B cell (primary cell): ENCODE measurements around the gene TMEM79. TPM values are rescaled to one million over a fixed set of nuclear protein-coding genes. Genes with fewer than 3 reads are reported as not detected.

Experiments
- ATAC-seq: fragments of 200-7000 bp; cut with Tn5 transposase; one replicate; pipeline ENCODE4 v1.10.0; 2021; ENCODE audit warnings: low read depth, mild to moderate bottlenecking, moderate number of reproducible peaks, moderate library complexity
- CTCF ChIA-PET: fragments of 350-600 bp; sonication (Branson Sonifier 250); formaldehyde crosslinking; loops from one replicate; lab custom pipeline; 2021; ENCODE audit warnings: antibody characterized with exemption, inconsistent platforms; lab: Charles Lee
- POLR2A ChIA-PET: fragments of 350-600 bp; sonication (Branson Sonifier 250); formaldehyde crosslinking; loops from one replicate; lab custom pipeline; 2021; ENCODE audit warnings: antibody characterized with exemption; lab: Charles Lee
- DNase-seq: peaks from one replicate; pipeline ENCODE4 v3.0.0; 2013
- H2AFZ ChIP-seq: 2 replicates; pipeline ENCODE4 v1.6.1; 2012; ENCODE audit warnings: mild to moderate bottlenecking, low read depth, low read length; ENCODE audit not compliant: insufficient read depth, poor library complexity, severe bottlenecking
- H3K27ac ChIP-seq, 2 donors: 1 replicate in 1 of 2; 2 replicates in 1 of 2; pipeline ENCODE4 v1.5.1; 2012 to 2013; ENCODE audit warnings: low read length in 2 of 2, mild to moderate bottlenecking in 2 of 2, moderate library complexity in 1 of 2
- H3K27me3 ChIP-seq, 4 experiments: fragments of 200-600 bp in 1 of 4; sonication (generic) in 1 of 4; replicated peaks in 1 of 4; 1 replicate in 2 of 4; 2 replicates in 2 of 4; pipeline versions ENCODE4 v1.6.1 to v1.7.0; 2013 to 2016; ENCODE audit warnings: low read length in 3 of 4, mild to moderate bottlenecking in 2 of 4, mixed read lengths in 1 of 4, moderate library complexity in 1 of 4; ENCODE audit not compliant: insufficient read depth in 4 of 4, control insufficient read depth in 3 of 4; ENCODE audit errors: control extremely low read depth in 1 of 4
- H3K36me3 ChIP-seq, 2 experiments: replicated peaks in 1 of 2; 1 replicate in 1 of 2; 2 replicates in 1 of 2; pipeline versions ENCODE4 v1.6.1 to v1.7.1; 2013; ENCODE audit warnings: low read length in 1 of 2; ENCODE audit not compliant: insufficient read depth in 2 of 2, control insufficient read depth in 1 of 2; ENCODE audit errors: control extremely low read depth in 1 of 2, extremely low read depth in 1 of 2
- H3K4me1 ChIP-seq, 2 donors: fragments of 200-600 bp in 1 of 2; sonication (generic) in 1 of 2; 1 replicate in 1 of 2; 2 replicates in 1 of 2; pipeline versions ENCODE4 v1.5.1 to v1.6.1; 2013 to 2017; ENCODE audit warnings: low read length in 2 of 2; ENCODE audit not compliant: control insufficient read depth in 2 of 2, insufficient read depth in 2 of 2
- H3K4me2 ChIP-seq: replicated peaks from 2 replicates; pipeline ENCODE3; 2012; ENCODE audit warnings: mild to moderate bottlenecking, low read depth, low read length; ENCODE audit not compliant: poor library complexity, severe bottlenecking
- H3K4me3 ChIP-seq, 5 experiments: fragments of 200-600 bp in 1 of 5; sonication (generic) in 1 of 5; 1 replicate in 3 of 5; 2 replicates in 2 of 5; pipeline versions ENCODE4 v1.5.1 to v1.7.0; 2011 to 2016; ENCODE audit warnings: low read length in 4 of 5, mild to moderate bottlenecking in 4 of 5, low read depth in 2 of 5, control low read depth in 1 of 5, moderate library complexity in 1 of 5; ENCODE audit not compliant: insufficient read depth in 1 of 5; ENCODE audit errors: control extremely low read depth in 1 of 5, extremely low read depth in 1 of 5
- H3K79me2 ChIP-seq: fragments of 200-600 bp; sonication (generic); one replicate; pipeline ENCODE4 v1.6.0; 2016; ENCODE audit warnings: low read length; ENCODE audit not compliant: control insufficient read depth, insufficient read depth
- H3K9ac ChIP-seq: fragments of 200-600 bp; sonication (generic); 2 replicates; pipeline ENCODE4 v1.6.1; 2017; ENCODE audit warnings: mild to moderate bottlenecking, low read length, moderate library complexity
- H3K9me3 ChIP-seq, 3 donors: one replicate each; pipeline versions ENCODE4 v1.6.1 to v1.7.1; 2013; ENCODE audit warnings: low read length in 2 of 3; ENCODE audit not compliant: control insufficient read depth in 2 of 3, insufficient read depth in 1 of 3; ENCODE audit errors: control extremely low read depth in 1 of 3
- H4K20me1 ChIP-seq: 2 replicates; pipeline ENCODE4 v1.6.0; 2012; ENCODE audit warnings: mild to moderate bottlenecking, low read length; ENCODE audit not compliant: insufficient read depth, control insufficient read depth, poor library complexity, severe bottlenecking
- H3K27ac Mint-ChIP-seq: one replicate; pipeline ENCODE4 v1.8.0; 2021; ENCODE audit warnings: mixed read lengths
- H3K27me3 Mint-ChIP-seq: one replicate; pipeline ENCODE4 v1.8.0; 2021; ENCODE audit warnings: mixed read lengths
- H3K4me1 Mint-ChIP-seq: one replicate; pipeline ENCODE4 v1.8.0; 2021; ENCODE audit warnings: mixed read lengths
- H3K4me3 Mint-ChIP-seq: one replicate; pipeline ENCODE4 v1.8.0; 2021; ENCODE audit warnings: mixed read lengths
- H3K9me3 Mint-ChIP-seq: one replicate; pipeline ENCODE4 v1.8.0; 2022; ENCODE audit warnings: mixed read lengths; ENCODE audit not compliant: insufficient read depth
- EZH2 ChIP-seq: IDR thresholded peaks from 2 replicates; pipeline ENCODE4 v1.6.1; 2012; ENCODE audit warnings: borderline replicate concordance, low read depth, mild to moderate bottlenecking, moderate library complexity, low read length; ENCODE audit not compliant: insufficient read depth, poor library complexity, severe bottlenecking
- WGBS: methylation state at CpG from one replicate; pipeline ENCODE4 v1.1.5; 2013; ENCODE audit warnings: missing lambda C conversion rate; ENCODE audit not compliant: insufficient coverage; 5-methylcytosine and 5-hydroxymethylcytosine counted together
- intact Hi-C: fragments of 100-400 bp; cut with micrococcal nuclease; formaldehyde crosslinking; loops from one replicate; pipeline ENCODE4 v1.10.0; 2022
- polyA plus RNA-seq: library from polyadenylated mRNA; depleted of rRNA; stranded (reverse); fragments of >200 nt; gene quantifications from 2 replicates; pipeline ENCODE4 v1.2.3, GENCODE V29; 2012
- total RNA-seq, 2 donors: library from RNA; stranded (reverse); fragments of 120-200 nt in 1 of 2; gene quantifications; 1 replicate in 1 of 2; 2 replicates in 1 of 2; pipeline versions ENCODE4 v1.2.3 to v1.2.4, GENCODE V29; 2013 to 2022
- TF ChIP-seq, protein P1 (sequence below): fragments of 200-600 bp; IDR thresholded peaks from one replicate; pipeline ENCODE4 v1.8.0; 2022; ENCODE audit warnings: antibody characterized with exemption, mild to moderate bottlenecking

The TMEM79 gene
- total and polyA plus RNA-seq, 2 donors (not counting 1 experiment from before 2014, with no cell fraction given), result 11.5 to 19.1 TPM

- no peaks in the 10 kb centered on the region for H3K9me3 Mint-ChIP-seq
- CTCF ChIA-PET, result interaction anchor here (0.9 kb wide), 1 partner anchor 16 kb away, joined by 3 read pairs; no protein-coding TSS in a partner anchor
- H3K4me1 Mint-ChIP-seq, result no peaks in the 10 kb centered on the region
- TF ChIP-seq EZH2, result no peak
- TF ChIP-seq, protein P1, sequence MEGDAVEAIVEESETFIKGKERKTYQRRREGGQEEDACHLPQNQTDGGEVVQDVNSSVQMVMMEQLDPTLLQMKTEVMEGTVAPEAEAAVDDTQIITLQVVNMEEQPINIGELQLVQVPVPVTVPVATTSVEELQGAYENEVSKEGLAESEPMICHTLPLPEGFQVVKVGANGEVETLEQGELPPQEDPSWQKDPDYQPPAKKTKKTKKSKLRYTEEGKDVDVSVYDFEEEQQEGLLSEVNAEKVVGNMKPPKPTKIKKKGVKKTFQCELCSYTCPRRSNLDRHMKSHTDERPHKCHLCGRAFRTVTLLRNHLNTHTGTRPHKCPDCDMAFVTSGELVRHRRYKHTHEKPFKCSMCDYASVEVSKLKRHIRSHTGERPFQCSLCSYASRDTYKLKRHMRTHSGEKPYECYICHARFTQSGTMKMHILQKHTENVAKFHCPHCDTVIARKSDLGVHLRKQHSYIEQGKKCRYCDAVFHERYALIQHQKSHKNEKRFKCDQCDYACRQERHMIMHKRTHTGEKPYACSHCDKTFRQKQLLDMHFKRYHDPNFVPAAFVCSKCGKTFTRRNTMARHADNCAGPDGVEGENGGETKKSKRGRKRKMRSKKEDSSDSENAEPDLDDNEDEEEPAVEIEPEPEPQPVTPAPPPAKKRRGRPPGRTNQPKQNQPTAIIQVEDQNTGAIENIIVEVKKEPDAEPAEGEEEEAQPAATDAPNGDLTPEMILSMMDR, result no peak
- intact Hi-C loops, result no loop called here
- no peak overlapping the region for H3K9ac ChIP-seq
- no peak for DNase-seq
- H3K4me3 ChIP-seq, result no peak overlapping the region
- no peaks in the 10 kb centered on the region for H3K4me1 ChIP-seq
- no peaks in the 10 kb centered on the region for H4K20me1 ChIP-seq
- H3K79me2 ChIP-seq, result no peaks in the 10 kb centered on the region
- peaks cover 7 to 74% of the 10 kb centered on the region in 2 experiments for H3K36me3 ChIP-seq
- no peaks in the 10 kb centered on the region for H3K9me3 ChIP-seq
- no peak overlapping the region for H3K4me3 Mint-ChIP-seq
- no peaks in the 10 kb centered on the region for H3K27me3 ChIP-seq
- no peak overlapping the region for H2AFZ ChIP-seq
- POLR2A ChIA-PET, result no interaction called here
- no peak for ATAC-seq
- no peak overlapping the region for H3K4me2 ChIP-seq
- H3K27ac Mint-ChIP-seq, result no peak overlapping the region
- WGBS, result 92% methylated on average over 3 of the region's 3 CpGs
- H3K27ac ChIP-seq, result no peak overlapping the region
- H3K27me3 Mint-ChIP-seq, result no peaks in the 10 kb centered on the region
Observed at GRCh38 chr1:156253634-156254033, 30.5 kb upstream of the TMEM79 start.

GRCh38 chr1:156257711-156258110 lies 26.4 kb upstream of the TMEM79 start:
- ATAC-seq (no peak), DNase-seq (no peak)
- Mint-ChIP-seq H3K4me1 (no peaks in the 10 kb centered on the region), H3K4me3 (no peak overlapping the region), H3K27me3 (no peaks in the 10 kb centered on the region), H3K9me3 (no peaks in the 10 kb centered on the region), H3K27ac (no peak overlapping the region)
- Histone ChIP-seq H3K79me2 (no peaks in the 10 kb centered on the region), H2AFZ (no peak overlapping the region), H3K4me1 (no peaks in the 10 kb centered on the region), H3K9me3 (no peaks in the 10 kb centered on the region), H3K36me3 (peaks cover 7 to 78% of the 10 kb centered on the region in 2 experiments), H3K27ac (no peak overlapping the region), H3K9ac (no peak overlapping the region), H3K27me3 (no peaks in the 10 kb centered on the region), H3K4me3 (no peak overlapping the region), H4K20me1 (no peaks in the 10 kb centered on the region), H3K4me2 (no peak overlapping the region)
- ChIA-PET CTCF (no interaction called here), POLR2A (no interaction called here)
- 80% methylated on average over 2 of the region's 2 CpGs for WGBS
- TF ChIP-seq, protein P1, result no peak
- TF ChIP-seq EZH2, result no peak
- intact Hi-C loops, result no loop called here
